Stimulated activated naive CD8-positive, alpha-beta T cell treated with anti-CD3 and anti-CD28 coated beads, Interleukin-15, Interleukin-2, amounts not matched to agents 100 U/mL and 50 U/mL, for 24 hours (primary cell): ENCODE measurements around the gene OTUB1.

ENCODE experiments used
- ATAC-seq: fragments of 150-1000 bp; cut with Tn5 transposase; one replicate; pipeline ENCODE4 v1.10.0; 2021
- DNase-seq: peaks from one replicate; pipeline ENCODE4 v3.0.0; 2021

The OTUB1 gene

GRCh38 chr11:64005691-64006090, 19.5 kb downstream of the OTUB1 start:
- ATAC-seq (no peak), DNase-seq (no peak)

- ATAC-seq (no peak), DNase-seq (no peak)
Measured at GRCh38 chr11:64006398-64006797, 20.2 kb downstream of the OTUB1 start.

- no peak for DNase-seq
- no peak for ATAC-seq
Measured at GRCh38 chr11:64007160-64007628, 21.0 kb downstream of the OTUB1 start.

GRCh38 chr11:64007629-64008282, 21.5 kb downstream of the OTUB1 start:
- no peak for DNase-seq
- no peak for ATAC-seq

GRCh38 chr11:64008283-64008913, 22.2 kb downstream of the OTUB1 start:
- ATAC-seq (no peak), DNase-seq (no peak)

- ATAC-seq (no peak), DNase-seq (no peak)
Measured at GRCh38 chr11:64008914-64009633, 22.8 kb downstream of the OTUB1 start.

GRCh38 chr11:64009710-64010109, 23.5 kb downstream of the OTUB1 start:
- DNase-seq (no peak), ATAC-seq (no peak)

GRCh38 chr11:64010783-64011182, 24.5 kb downstream of the OTUB1 start:
- no peak for ATAC-seq
- no peak for DNase-seq

GRCh38 chr11:64011371-64011770, 25.1 kb downstream of the OTUB1 start:
- ATAC-seq (no peak), DNase-seq (no peak)

- ATAC-seq = no peak
- no peak for DNase-seq
Measured at GRCh38 chr11:64013141-64013896, 27.1 kb downstream of the OTUB1 start.

GRCh38 chr11:64014356-64014755, 28.1 kb downstream of the OTUB1 start:
- ATAC-seq (no peak), DNase-seq (no peak)

GRCh38 chr11:64015510-64015909, 29.3 kb downstream of the OTUB1 start:
- DNase-seq = no peak
- no peak for ATAC-seq

- no peak for ATAC-seq
Measured at GRCh38 chr11:64015935-64016845, 30.0 kb downstream of the OTUB1 start.

GRCh38 chr11:64017945-64018224, 31.6 kb downstream of the OTUB1 start:
- ATAC-seq (no peak), DNase-seq (no peak)

More at GRCh38 chr11:64015935-64016845, 30.0 kb downstream of the OTUB1 start:
- DNase-seq = no peak

- DNase-seq = no peak
- no peak for ATAC-seq
Measured at GRCh38 chr11:64018310-64018709, 32.1 kb downstream of the OTUB1 start.

- ATAC-seq (no peak), DNase-seq (no peak)
Measured at GRCh38 chr11:64019106-64020037, 33.1 kb downstream of the OTUB1 start.

GRCh38 chr11:64020976-64021756, 34.9 kb downstream of the OTUB1 start:
- DNase-seq (no peak), ATAC-seq (peak; percentile 7)

GRCh38 chr11:64021757-64022093, 35.5 kb downstream of the OTUB1 start:
- no peak for ATAC-seq
- DNase-seq = no peak

GRCh38 chr11:64022125-64022784, 36.0 kb downstream of the OTUB1 start:
- no peak for DNase-seq
- ATAC-seq = no peak
